Right atrium auricular region (tissue), 2 donors: ENCODE measurements around the gene JUNB. TPM values are rescaled to one million over a fixed set of nuclear protein-coding genes. Genes with fewer than 3 reads are reported as not detected.
A peak's percentile ranks its signal among the peaks of the same experiment; 100 is the strongest.

Source experiments
- DNase-seq: peaks from one replicate; pipeline ENCODE4 v3.0.0-alpha.2; 2019; ENCODE audit warnings: low spot score
- H3K27ac ChIP-seq, 2 donors: fragments of 200-600 bp; sonication (generic); 1 replicate in 1 of 2; 2 replicates in 1 of 2; pipeline ENCODE4 v1.5.1; 2016 to 2019
- H3K27me3 ChIP-seq, 2 donors: fragments of 200-600 bp; sonication (generic); one replicate each; pipeline versions ENCODE4 v1.5.1 to v1.6.0; 2017 to 2019
- H3K36me3 ChIP-seq: fragments of 200-600 bp; sonication (generic); one replicate; pipeline ENCODE4 v1.5.1; 2016
- H3K4me1 ChIP-seq, 2 donors: fragments of 200-600 bp; sonication (generic); one replicate each; pipeline versions ENCODE4 v1.5.1 to v1.6.0; 2017 to 2019
- H3K4me3 ChIP-seq, 2 donors: fragments of 200-600 bp; sonication (generic); 1 replicate in 1 of 2; 2 replicates in 1 of 2; pipeline ENCODE4 v1.5.1; 2017 to 2019; ENCODE audit warnings: mild to moderate bottlenecking in 1 of 2, moderate library complexity in 1 of 2
- H3K9me3 ChIP-seq, 2 donors: fragments of 200-600 bp; sonication (generic); one replicate each; pipeline ENCODE4 v1.5.1; 2019
- CTCF ChIP-seq, 2 donors: fragments of 200-600 bp; sonication (generic); IDR thresholded peaks; one replicate each; pipeline ENCODE4 v1.5.1; 2019; ENCODE audit warnings: antibody characterized with exemption in 2 of 2
- total RNA-seq, 2 donors: library from RNA; depleted of rRNA; stranded (reverse); fragments of >200 nt; gene quantifications; one replicate each; pipeline ENCODE4 v1.1.0, GENCODE V29; 2016

The JUNB gene
- total RNA-seq, 2 donors from 2014 or later, result 321 to 506 TPM

- no peak for TF ChIP-seq CTCF (IDR thresholded peaks at IDR 0.05)
- peak overlapping the region; percentile 15 to 51 for H3K4me3 ChIP-seq
- DNase-seq, result no peak
- no peaks in the 10 kb centered on the region for H3K9me3 ChIP-seq
- no peak overlapping the region for H3K27ac ChIP-seq
- peaks cover 37 to 58% of the 10 kb centered on the region in 2 donors for H3K27me3 ChIP-seq
- H3K36me3 ChIP-seq, result no peaks in the 10 kb centered on the region
- peaks cover 0 to 39% of the 10 kb centered on the region in 2 donors for H3K4me1 ChIP-seq
These were observed 42.7 kb downstream of the JUNB start for GRCh38 chr19:12833738-12834565.

GRCh38 chr19:12834566-12834943 is 43.3 kb downstream of the JUNB start, which contains the start of gene RTBDN:
TSS of gene RTBDN (minus strand) at chr19:12834579. CDS start at chr19:12829979, 4,600 bp downstream.
- H3K4me1 ChIP-seq, result peaks cover 0 to 39% of the 10 kb centered on the region in 2 donors
- DNase-seq, result no peak
- no peaks in the 10 kb centered on the region for H3K9me3 ChIP-seq
- TF ChIP-seq CTCF (IDR thresholded peaks at IDR 0.05), result no peak
- H3K27ac ChIP-seq, result no peak within 1 kb of the TSS
- H3K4me3 ChIP-seq, result peak within 1 kb of the TSS; percentile 15 to 51
- no peaks in the 10 kb centered on the region for H3K36me3 ChIP-seq
- H3K27me3 ChIP-seq, result peaks cover 42 to 63% of the 10 kb centered on the region in 2 donors

- Histone ChIP-seq H3K4me3 (no peak overlapping the region), H3K36me3 (no peaks in the 10 kb centered on the region), H3K27ac (no peak overlapping the region), H3K9me3 (no peaks in the 10 kb centered on the region), H3K27me3 (peaks cover 45 to 63% of the 10 kb centered on the region in 2 donors), H3K4me1 (peaks cover 0 to 39% of the 10 kb centered on the region in 2 donors)
- DNase-seq, result no peak
- TF ChIP-seq CTCF (IDR thresholded peaks at IDR 0.05), result no peak
These were observed 43.9 kb downstream of the JUNB start for GRCh38 chr19:12834976-12835757.

GRCh38 chr19:12836529-12836863 is 45.2 kb downstream of the JUNB start:
- no peak overlapping the region for H3K4me3 ChIP-seq
- peaks cover 53 to 70% of the 10 kb centered on the region in 2 donors for H3K27me3 ChIP-seq

GRCh38 chr19:12837225-12837624 is 45.9 kb downstream of the JUNB start:
- H3K36me3 ChIP-seq, result no peaks in the 10 kb centered on the region
- DNase-seq, result no peak
- H3K27ac ChIP-seq, result no peak overlapping the region
- H3K4me3 ChIP-seq, result no peak overlapping the region
- peaks cover 52 to 76% of the 10 kb centered on the region in 2 donors for H3K27me3 ChIP-seq
- no peak for TF ChIP-seq CTCF (IDR thresholded peaks at IDR 0.05)
- H3K9me3 ChIP-seq, result no peaks in the 10 kb centered on the region
- peaks cover 0 to 49% of the 10 kb centered on the region in 2 donors for H3K4me1 ChIP-seq

More at GRCh38 chr19:12836529-12836863, 45.2 kb downstream of the JUNB start:
- Histone ChIP-seq H3K4me1 (peaks cover 0 to 49% of the 10 kb centered on the region in 2 donors), H3K27ac (no peak overlapping the region), H3K36me3 (no peaks in the 10 kb centered on the region), H3K9me3 (no peaks in the 10 kb centered on the region)
- DNase-seq, result no peak
- TF ChIP-seq CTCF (IDR thresholded peaks at IDR 0.05), result no peak
